ENCODE measurements around the gene TMEM169.

TMEM169 gene

DNA sequence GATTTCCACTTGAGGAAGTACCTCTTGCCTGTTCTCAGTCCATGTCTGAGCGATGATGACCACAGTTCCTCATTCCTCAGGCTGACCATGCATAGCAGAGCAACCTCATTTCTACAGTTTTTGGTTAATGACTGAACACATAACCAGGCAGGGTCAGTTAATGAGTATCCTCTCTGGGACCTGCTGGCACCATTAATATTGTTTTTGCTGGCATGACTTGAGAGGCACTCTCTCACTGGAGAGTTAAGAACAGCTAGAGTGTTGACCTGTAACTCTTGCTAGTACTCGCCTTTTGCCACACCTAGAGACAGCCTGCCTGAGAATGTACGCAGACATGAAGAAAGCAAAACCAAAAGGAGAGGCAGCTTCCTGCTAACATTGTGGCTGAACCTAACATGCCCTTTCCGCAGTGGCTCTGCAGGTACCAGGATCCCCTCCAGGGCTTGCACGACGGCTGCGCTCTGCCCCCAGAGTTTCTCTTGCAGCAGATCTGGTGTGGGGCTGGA lies 24.0 kb upstream of the TMEM169 start:
- peak in 1 of 2 experiments; percentile 25 for DNase-seq (ENCODE audit: low read depth in 1 of 2, low spot score in 1 of 2)
- H3K4me3 ChIP-seq (replicated peaks; ENCODE audit: insufficient read depth, low read length): no peak overlapping the region
- H3K27ac ChIP-seq (replicated peaks): no peak overlapping the region

DNA sequence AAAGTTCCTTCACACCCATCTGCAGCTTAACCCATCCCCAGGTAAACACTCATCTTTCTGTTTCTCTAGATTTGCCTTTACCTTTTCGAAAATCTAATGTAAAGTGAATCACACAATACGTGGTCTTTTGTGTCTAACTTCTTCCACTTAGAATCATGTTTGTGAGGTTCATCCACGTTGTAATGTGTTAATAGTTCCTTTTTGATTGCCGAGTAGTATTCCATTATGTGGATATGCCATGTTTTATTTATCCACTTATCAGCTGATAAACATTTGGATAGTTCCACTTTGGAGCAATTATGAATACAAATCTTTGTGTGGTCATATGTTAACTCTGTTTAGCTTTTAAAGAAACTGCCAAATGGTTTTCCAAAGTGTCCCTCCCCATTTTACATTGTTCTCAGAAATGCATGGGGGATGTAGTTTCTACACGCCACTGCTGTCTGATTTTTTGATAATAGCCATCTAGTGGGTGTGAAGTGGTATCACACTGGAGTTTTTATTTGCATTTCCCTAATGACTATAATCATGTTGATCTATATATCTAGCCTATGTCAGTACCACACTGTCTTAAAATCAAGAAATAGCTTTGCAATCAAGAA lies 22.4 kb upstream of the TMEM169 start:
- DNase-seq (ENCODE audit: low read depth in 1 of 2, low spot score in 1 of 2): no peak
- Histone ChIP-seq H3K27ac (replicated peaks) (no peak overlapping the region), H3K27me3 (ENCODE audit: insufficient read depth, poor library complexity, severe bottlenecking) (no peaks in the 10 kb centered on the region), H3K4me3 (replicated peaks; ENCODE audit: insufficient read depth, low read length) (no peak overlapping the region)
- no peak for TF ChIP-seq POLR2AphosphoS5 (IDR thresholded peaks at IDR 0.05; ENCODE audit: low read depth)
- TF ChIP-seq, protein P1, sequence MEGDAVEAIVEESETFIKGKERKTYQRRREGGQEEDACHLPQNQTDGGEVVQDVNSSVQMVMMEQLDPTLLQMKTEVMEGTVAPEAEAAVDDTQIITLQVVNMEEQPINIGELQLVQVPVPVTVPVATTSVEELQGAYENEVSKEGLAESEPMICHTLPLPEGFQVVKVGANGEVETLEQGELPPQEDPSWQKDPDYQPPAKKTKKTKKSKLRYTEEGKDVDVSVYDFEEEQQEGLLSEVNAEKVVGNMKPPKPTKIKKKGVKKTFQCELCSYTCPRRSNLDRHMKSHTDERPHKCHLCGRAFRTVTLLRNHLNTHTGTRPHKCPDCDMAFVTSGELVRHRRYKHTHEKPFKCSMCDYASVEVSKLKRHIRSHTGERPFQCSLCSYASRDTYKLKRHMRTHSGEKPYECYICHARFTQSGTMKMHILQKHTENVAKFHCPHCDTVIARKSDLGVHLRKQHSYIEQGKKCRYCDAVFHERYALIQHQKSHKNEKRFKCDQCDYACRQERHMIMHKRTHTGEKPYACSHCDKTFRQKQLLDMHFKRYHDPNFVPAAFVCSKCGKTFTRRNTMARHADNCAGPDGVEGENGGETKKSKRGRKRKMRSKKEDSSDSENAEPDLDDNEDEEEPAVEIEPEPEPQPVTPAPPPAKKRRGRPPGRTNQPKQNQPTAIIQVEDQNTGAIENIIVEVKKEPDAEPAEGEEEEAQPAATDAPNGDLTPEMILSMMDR (IDR thresholded peaks at IDR 0.05; ENCODE audit: insufficient read depth, low read length): peak; percentile 0

More for the DNA sequence above, 24.0 kb upstream of the TMEM169 start:
- no peak for TF ChIP-seq REST (IDR thresholded peaks at IDR 0.05; ENCODE audit: insufficient replicate concordance, low read depth)
- TF ChIP-seq SPI1 (IDR thresholded peaks at IDR 0.05; ENCODE audit: borderline replicate concordance, low read depth): peak; percentile 62
- no peaks in the 10 kb centered on the region for H3K27me3 ChIP-seq (ENCODE audit: insufficient read depth, poor library complexity, severe bottlenecking)

- no peak for DNase-seq (ENCODE audit: low read depth in 1 of 2, low spot score in 1 of 2)
- Histone ChIP-seq H3K27me3 (ENCODE audit: insufficient read depth, poor library complexity, severe bottlenecking) (no peaks in the 10 kb centered on the region), H3K27ac (replicated peaks) (no peak overlapping the region), H3K4me3 (replicated peaks; ENCODE audit: insufficient read depth, low read length) (no peak overlapping the region)
- no peak for TF ChIP-seq GABPA (IDR thresholded peaks at IDR 0.05; ENCODE audit: low read depth)
- TF ChIP-seq REST (IDR thresholded peaks at IDR 0.05; ENCODE audit: insufficient replicate concordance, low read depth): no peak
- no peak for TF ChIP-seq SPI1 (IDR thresholded peaks at IDR 0.05; ENCODE audit: borderline replicate concordance, low read depth)
- TF ChIP-seq, protein P1 (IDR thresholded peaks at IDR 0.05; ENCODE audit: insufficient read depth, low read length): no peak
- TF ChIP-seq POLR2AphosphoS5 (IDR thresholded peaks at IDR 0.05; ENCODE audit: low read depth): no peak
These were observed 17.6 kb upstream of the TMEM169 start for GRCh38 chr2:216064014-216064630.

DNA sequence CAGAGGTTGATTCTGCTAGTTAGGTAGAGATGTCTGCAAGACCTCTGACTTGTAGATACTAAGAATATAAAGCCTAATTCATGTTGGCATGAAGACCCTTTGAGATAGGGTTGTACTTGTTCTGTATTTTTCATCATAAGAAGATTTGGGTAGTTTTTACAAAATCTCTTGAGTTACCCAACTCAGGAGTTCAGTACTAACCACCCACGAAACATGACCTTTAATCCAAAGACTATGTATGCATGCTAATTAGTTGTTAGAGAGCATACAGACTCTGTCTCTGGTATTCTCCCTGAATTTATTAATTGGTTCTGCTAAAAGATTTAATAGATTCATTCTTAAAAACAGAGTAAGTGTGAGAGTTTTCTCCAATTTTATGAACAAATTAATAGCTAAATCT lies 17.1 kb upstream of the TMEM169 start:
- Histone ChIP-seq H3K27ac (replicated peaks) (no peak overlapping the region), H3K27me3 (ENCODE audit: insufficient read depth, poor library complexity, severe bottlenecking) (no peaks in the 10 kb centered on the region), H3K4me3 (replicated peaks; ENCODE audit: insufficient read depth, low read length) (no peak overlapping the region)
- DNase-seq (ENCODE audit: low read depth in 1 of 2, low spot score in 1 of 2): no peak
- no peak for TF ChIP-seq SPI1 (IDR thresholded peaks at IDR 0.05; ENCODE audit: borderline replicate concordance, low read depth)

- Histone ChIP-seq H3K27me3 (ENCODE audit: insufficient read depth, poor library complexity, severe bottlenecking) (no peaks in the 10 kb centered on the region), H3K27ac (replicated peaks) (no peak overlapping the region), H3K4me3 (replicated peaks; ENCODE audit: insufficient read depth, low read length) (no peak overlapping the region)
- TF ChIP-seq GABPA (IDR thresholded peaks at IDR 0.05; ENCODE audit: low read depth) (no peak), SPI1 (IDR thresholded peaks at IDR 0.05; ENCODE audit: borderline replicate concordance, low read depth) (no peak)
- no peak for DNase-seq (ENCODE audit: low read depth in 1 of 2, low spot score in 1 of 2)
These were observed 15.5 kb upstream of the TMEM169 start for GRCh38 chr2:216066230-216066629.

Data from HL-60 (cell line).